Smooth muscle cell (in vitro differentiated cells): ENCODE measurements around the gene OR10D3. TPM values are rescaled to one million over a fixed set of nuclear protein-coding genes. Genes with fewer than 3 reads are reported as not detected.
"Not testable (repeated sequence)": the region's sequence is repeated elsewhere in the genome, so short reads cannot be mapped to it uniquely, and the experiment has no call there.

ENCODE experiments used
- DNase-seq: peaks from one replicate; lab custom pipeline; 2025; ENCODE audit not compliant: unreplicated experiment; lab: John Stamatoyannopoulos, UW
- H2AFZ ChIP-seq: fragments of 200-600 bp; sonication (generic); 2 replicates; pipeline ENCODE4 v1.6.0; 2016; ENCODE audit warnings: antibody characterized with exemption, low read depth, mild to moderate bottlenecking
- H3F3A ChIP-seq: fragments of 200-600 bp; sonication (generic); 2 replicates; pipeline ENCODE4 v1.6.0; 2017; ENCODE audit warnings: antibody characterized with exemption, low read depth
- H3K27ac ChIP-seq: fragments of 200-600 bp; sonication (generic); 2 replicates; pipeline ENCODE4 v1.5.1; 2016; ENCODE audit warnings: low read depth, mild to moderate bottlenecking
- H3K27me3 ChIP-seq: fragments of 200-600 bp; sonication (generic); 2 replicates; pipeline ENCODE4 v1.6.1; 2016; ENCODE audit warnings: low read depth, mild to moderate bottlenecking
- H3K36me3 ChIP-seq: fragments of 200-600 bp; sonication (generic); 2 replicates; pipeline ENCODE4 v1.5.1; 2016; ENCODE audit warnings: low read depth
- H3K4me1 ChIP-seq: fragments of 200-600 bp; sonication (generic); 2 replicates; pipeline ENCODE4 v1.5.1; 2016; ENCODE audit warnings: low read depth
- H3K4me2 ChIP-seq: fragments of 200-600 bp; sonication (generic); 2 replicates; pipeline ENCODE4 v1.6.0; 2016; ENCODE audit warnings: mild to moderate bottlenecking
- H3K4me3 ChIP-seq: fragments of 200-600 bp; sonication (generic); 2 replicates; pipeline ENCODE4 v1.5.1; 2016; ENCODE audit warnings: mild to moderate bottlenecking
- H3K79me2 ChIP-seq: fragments of 200-600 bp; sonication (generic); 2 replicates; pipeline ENCODE4 v1.6.0; 2016; ENCODE audit warnings: low read depth, mild to moderate bottlenecking
- H3K9ac ChIP-seq: fragments of 200-600 bp; sonication (generic); 2 replicates; pipeline ENCODE4 v1.6.0; 2016; ENCODE audit warnings: low read depth
- H3K9me3 ChIP-seq: fragments of 200-600 bp; sonication (generic); replicated peaks from 2 replicates; pipeline ENCODE4 v1.5.1; 2016; ENCODE audit warnings: low read depth
- H4K20me1 ChIP-seq: fragments of 200-600 bp; sonication (generic); 2 replicates; pipeline ENCODE4 v1.6.0; 2016; ENCODE audit warnings: low read depth
- WGBS: methylation state at CpG from one replicate; pipeline ENCODE4 v1.1.7; 2016; ENCODE audit warnings: low lambda C conversion rate; 5-methylcytosine and 5-hydroxymethylcytosine counted together
- polyA plus RNA-seq: library from polyadenylated mRNA; unstranded; fragments of >200 nt; fragmentation: Nextera tagmentation; extraction: Ambion mirVana; gene quantifications from 2 replicates; pipeline ENCODE4 v1.2.1, GENCODE V29; 2016
- total RNA-seq: library from RNA; depleted of rRNA; stranded (reverse); fragments of >200 nt; gene quantifications from 2 replicates; pipeline ENCODE4 v1.2.3, GENCODE V29; 2014
- TF ChIP-seq, protein P1 (sequence below): fragments of 200-600 bp; sonication (generic); IDR thresholded peaks from 2 replicates; pipeline ENCODE4 v1.5.1; 2017; ENCODE audit warnings: borderline replicate concordance, mild to moderate bottlenecking, antibody characterized with exemption; ENCODE audit not compliant: insufficient read depth, poor library complexity, severe bottlenecking

OR10D3 gene
- total and polyA plus RNA-seq, 2 experiments from 2014 or later, result not detected

DNA sequence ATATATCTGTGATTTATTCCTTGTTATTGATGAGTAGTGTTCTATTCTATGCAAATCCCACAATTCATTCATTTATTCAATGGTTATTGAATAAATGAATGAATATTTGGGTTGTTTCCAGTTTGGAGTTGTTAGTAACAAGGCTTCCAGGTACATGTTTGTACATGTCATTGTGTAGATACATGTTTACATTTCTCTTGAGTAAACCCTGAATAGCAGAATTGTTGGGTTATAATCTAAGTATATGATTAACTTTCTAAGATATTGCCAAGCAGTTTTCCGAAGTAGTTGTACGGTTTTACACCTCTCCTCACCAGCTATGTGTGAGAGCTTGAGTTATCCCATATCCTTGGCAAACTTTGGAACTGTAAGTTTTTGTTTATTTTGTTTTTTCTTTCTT, 39.3 kb downstream of the OR10D3 start:
- no peaks in the 10 kb centered on the region for H3K27me3 ChIP-seq
- H3K27ac ChIP-seq, result no peak overlapping the region
- 92% methylated on average over 2 of the region's 2 CpGs for WGBS
- no peak overlapping the region for H3K4me3 ChIP-seq
- no peak overlapping the region for H3K9ac ChIP-seq
- no peaks in the 10 kb centered on the region for H3K36me3 ChIP-seq
- no peak for DNase-seq
- H4K20me1 ChIP-seq, result no peaks in the 10 kb centered on the region
- H3K9me3 ChIP-seq, result no peaks in the 10 kb centered on the region
- no peaks in the 10 kb centered on the region for H3K79me2 ChIP-seq
- no peak overlapping the region for H3K4me2 ChIP-seq
- TF ChIP-seq, protein P1, sequence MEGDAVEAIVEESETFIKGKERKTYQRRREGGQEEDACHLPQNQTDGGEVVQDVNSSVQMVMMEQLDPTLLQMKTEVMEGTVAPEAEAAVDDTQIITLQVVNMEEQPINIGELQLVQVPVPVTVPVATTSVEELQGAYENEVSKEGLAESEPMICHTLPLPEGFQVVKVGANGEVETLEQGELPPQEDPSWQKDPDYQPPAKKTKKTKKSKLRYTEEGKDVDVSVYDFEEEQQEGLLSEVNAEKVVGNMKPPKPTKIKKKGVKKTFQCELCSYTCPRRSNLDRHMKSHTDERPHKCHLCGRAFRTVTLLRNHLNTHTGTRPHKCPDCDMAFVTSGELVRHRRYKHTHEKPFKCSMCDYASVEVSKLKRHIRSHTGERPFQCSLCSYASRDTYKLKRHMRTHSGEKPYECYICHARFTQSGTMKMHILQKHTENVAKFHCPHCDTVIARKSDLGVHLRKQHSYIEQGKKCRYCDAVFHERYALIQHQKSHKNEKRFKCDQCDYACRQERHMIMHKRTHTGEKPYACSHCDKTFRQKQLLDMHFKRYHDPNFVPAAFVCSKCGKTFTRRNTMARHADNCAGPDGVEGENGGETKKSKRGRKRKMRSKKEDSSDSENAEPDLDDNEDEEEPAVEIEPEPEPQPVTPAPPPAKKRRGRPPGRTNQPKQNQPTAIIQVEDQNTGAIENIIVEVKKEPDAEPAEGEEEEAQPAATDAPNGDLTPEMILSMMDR, result no peak
- H2AFZ ChIP-seq, result no peak overlapping the region
- H3K4me1 ChIP-seq, result peaks cover 4% of the 10 kb centered on the region
- no peaks in the 10 kb centered on the region for H3F3A ChIP-seq

DNA sequence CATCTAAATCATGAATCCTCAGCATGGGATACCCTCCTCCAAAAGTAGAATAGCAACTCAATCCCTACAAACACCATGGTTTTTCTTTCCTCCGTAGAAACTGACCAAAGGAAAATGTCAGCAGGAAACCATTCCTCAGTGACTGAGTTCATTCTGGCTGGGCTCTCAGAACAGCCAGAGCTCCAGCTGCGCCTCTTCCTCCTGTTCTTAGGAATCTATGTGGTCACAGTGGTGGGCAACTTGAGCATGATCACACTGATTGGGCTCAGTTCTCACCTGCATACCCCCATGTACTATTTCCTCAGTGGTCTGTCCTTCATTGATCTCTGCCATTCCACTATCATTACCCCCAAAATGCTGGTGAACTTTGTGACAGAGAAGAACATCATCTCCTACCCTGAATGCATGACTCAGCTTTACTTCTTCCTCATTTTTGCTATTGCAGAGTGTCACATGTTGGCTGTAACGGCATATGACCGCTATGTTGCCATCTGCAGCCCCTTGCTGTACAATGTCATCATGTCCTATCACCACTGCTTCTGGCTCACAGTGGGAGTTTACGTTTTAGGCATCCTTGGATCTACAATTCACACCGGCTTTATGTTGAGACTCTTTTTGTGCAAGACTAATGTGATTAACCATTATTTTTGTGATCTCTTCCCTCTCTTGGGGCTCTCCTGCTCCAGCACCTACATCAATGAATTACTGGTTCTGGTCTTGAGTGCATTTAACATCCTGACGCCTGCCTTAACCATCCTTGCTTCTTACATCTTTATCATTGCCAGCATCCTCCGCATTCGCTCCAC, 41.7 kb downstream of the OR10D3 start:
- H3K27ac ChIP-seq, H3K79me2 ChIP-seq, H3K4me2 ChIP-seq, H3F3A ChIP-seq, H3K36me3 ChIP-seq, DNase-seq, H3K9ac ChIP-seq, H2AFZ ChIP-seq, H3K4me1 ChIP-seq, H4K20me1 ChIP-seq, H3K9me3 ChIP-seq, H3K27me3 ChIP-seq, H3K4me3 ChIP-seq: not testable (repeated sequence)
- WGBS, result 76% methylated on average over 9 of the region's 9 CpGs

DNA sequence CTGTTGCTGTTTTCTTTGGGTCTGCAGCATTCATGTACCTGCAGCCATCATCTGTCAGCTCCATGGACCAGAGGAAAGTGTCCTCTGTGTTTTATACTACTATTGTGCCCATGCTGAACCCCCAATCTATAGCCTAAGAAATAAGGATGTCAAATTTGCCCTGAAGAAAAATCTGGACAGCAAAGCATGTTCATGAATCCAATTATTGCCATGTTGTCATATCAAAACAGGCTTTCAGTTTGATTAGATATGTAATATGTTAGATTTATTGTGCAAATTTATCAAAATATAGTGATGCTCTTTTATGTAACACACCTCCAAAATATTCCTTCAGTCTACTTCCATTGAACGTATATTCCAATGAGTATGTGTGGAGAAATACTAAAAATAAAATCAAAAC, 42.3 kb downstream of the OR10D3 start:
- H3K4me1 ChIP-seq, result peaks cover 4% of the 10 kb centered on the region
- H3K4me3 ChIP-seq, result no peak overlapping the region
- no peaks in the 10 kb centered on the region for H3K36me3 ChIP-seq
- no peaks in the 10 kb centered on the region for H4K20me1 ChIP-seq
- H3K4me2 ChIP-seq, result no peak overlapping the region
- peaks cover 4% of the 10 kb centered on the region for H3K27me3 ChIP-seq
- H3K79me2 ChIP-seq, result no peaks in the 10 kb centered on the region
- no peak overlapping the region for H3K9ac ChIP-seq
- H3K9me3 ChIP-seq, result no peaks in the 10 kb centered on the region
- TF ChIP-seq, protein P1, result no peak
- 86% methylated on average over 1 of the region's 1 CpG for WGBS
- no peak overlapping the region for H3K27ac ChIP-seq
- H2AFZ ChIP-seq, result no peak overlapping the region
- no peaks in the 10 kb centered on the region for H3F3A ChIP-seq
- DNase-seq, result no peak

DNA sequence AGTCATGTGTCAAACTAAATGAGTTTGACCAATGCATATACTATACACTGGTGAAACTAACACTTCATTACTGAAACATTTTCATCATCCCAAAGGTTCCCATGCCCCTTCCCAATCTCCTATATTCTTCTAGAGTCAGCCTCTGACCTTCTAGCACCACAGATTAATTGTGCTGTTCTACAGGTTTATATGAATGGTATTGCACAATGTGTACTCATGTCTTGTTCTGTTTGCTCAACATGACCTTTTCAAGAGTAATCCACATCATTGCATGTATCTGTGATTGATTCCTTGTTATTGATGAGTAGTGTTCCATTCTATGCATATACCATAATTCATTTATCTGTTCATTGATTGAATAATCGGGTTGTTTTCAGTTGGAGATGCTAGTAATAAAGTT, 50.2 kb downstream of the OR10D3 start:
- H3K36me3 ChIP-seq, result no peaks in the 10 kb centered on the region
- DNase-seq, result no peak
- peaks cover 4% of the 10 kb centered on the region for H3K27me3 ChIP-seq
- H3K9ac ChIP-seq, result no peak overlapping the region
- 41% methylated on average over 1 of the region's 1 CpG for WGBS
- TF ChIP-seq, protein P1, result no peak
- H2AFZ ChIP-seq, result no peak overlapping the region
- no peaks in the 10 kb centered on the region for H3F3A ChIP-seq
- no peaks in the 10 kb centered on the region for H3K79me2 ChIP-seq
- H3K9me3 ChIP-seq, result no peaks in the 10 kb centered on the region
- no peak overlapping the region for H3K27ac ChIP-seq
- H3K4me1 ChIP-seq, result no peaks in the 10 kb centered on the region
- no peak overlapping the region for H3K4me3 ChIP-seq
- no peak overlapping the region for H3K4me2 ChIP-seq
- H4K20me1 ChIP-seq, result no peaks in the 10 kb centered on the region

Other genes with a start within 250 kb of the OR10D3 start
- gene OR4D5, start 243.7 kb upstream of the OR10D3 start, total RNA-seq, result not detected in 2 replicates
- not detected in 2 replicates for gene OR4D5, start 243.7 kb upstream of the OR10D3 start, polyA plus RNA-seq
- gene OR6T1, start 239.5 kb upstream of the OR10D3 start, total RNA-seq, result not detected in 2 replicates
- not detected in 2 replicates for gene OR6T1, start 239.5 kb upstream of the OR10D3 start, polyA plus RNA-seq
- gene OR10S1, start 205.6 kb upstream of the OR10D3 start, total RNA-seq, result not detected in 2 replicates
- gene OR10S1, start 205.6 kb upstream of the OR10D3 start, polyA plus RNA-seq, result not detected in 2 replicates
- gene OR10G6, start 188.2 kb upstream of the OR10D3 start, total RNA-seq, result not detected in 2 replicates
- not detected in 2 replicates for gene OR10G6, start 188.2 kb upstream of the OR10D3 start, polyA plus RNA-seq
- gene OR10G4, start 170.3 kb upstream of the OR10D3 start, total RNA-seq, result not detected in 2 replicates
- gene OR10G4, start 170.3 kb upstream of the OR10D3 start, polyA plus RNA-seq, result not detected in 2 replicates
- not detected in 2 replicates for gene OR10G9, start 160.3 kb upstream of the OR10D3 start, total RNA-seq
- gene OR10G9, start 160.3 kb upstream of the OR10D3 start, polyA plus RNA-seq, result not detected in 2 replicates
- gene OR10G8, start 156.5 kb upstream of the OR10D3 start, total RNA-seq, result not detected in 2 replicates
- gene OR10G8, start 156.5 kb upstream of the OR10D3 start, polyA plus RNA-seq, result not detected in 2 replicates
- not detected in 2 replicates for gene OR10G7, start 142.0 kb upstream of the OR10D3 start, total RNA-seq
- gene OR10G7, start 142.0 kb upstream of the OR10D3 start, polyA plus RNA-seq, result not detected in 2 replicates
- 10.1 and 11.5 TPM in 2 replicates for gene VWA5A, start 67.9 kb upstream of the OR10D3 start, total RNA-seq
- 12.3 and 16.0 TPM in 2 replicates for gene VWA5A, start 67.9 kb upstream of the OR10D3 start, polyA plus RNA-seq
- gene OR8G1, start 57.8 kb downstream of the OR10D3 start, total RNA-seq, result not detected in 2 replicates
- gene OR8G1, start 57.8 kb downstream of the OR10D3 start, polyA plus RNA-seq, result not detected in 2 replicates
- not detected in 2 replicates for gene OR8G5, start 73.0 kb downstream of the OR10D3 start, total RNA-seq
- not detected in 2 replicates for gene OR8G5, start 73.0 kb downstream of the OR10D3 start, polyA plus RNA-seq
- gene OR8D1, start 130.6 kb downstream of the OR10D3 start, total RNA-seq, result not detected in 2 replicates
- not detected in 2 replicates for gene OR8D1, start 130.6 kb downstream of the OR10D3 start, polyA plus RNA-seq
- gene OR8D2, start 136.9 kb downstream of the OR10D3 start, total RNA-seq, result not detected in 2 replicates
- not detected in 2 replicates for gene OR8D2, start 136.9 kb downstream of the OR10D3 start, polyA plus RNA-seq
- not detected in 2 replicates for gene OR8B2, start 201.2 kb downstream of the OR10D3 start, total RNA-seq
- gene OR8B2, start 201.2 kb downstream of the OR10D3 start, polyA plus RNA-seq, result not detected in 2 replicates
- not detected in 2 replicates for gene OR8B3, start 215.7 kb downstream of the OR10D3 start, total RNA-seq
- gene OR8B3, start 215.7 kb downstream of the OR10D3 start, polyA plus RNA-seq, result not detected in 2 replicates
- not detected in 2 replicates for gene OR8B4, start 241.5 kb downstream of the OR10D3 start, total RNA-seq
- not detected in 2 replicates for gene OR8B4, start 241.5 kb downstream of the OR10D3 start, polyA plus RNA-seq